Measurements from ENCODE around the gene DVL2. TPM values are rescaled to one million over a fixed set of nuclear protein-coding genes. Genes with fewer than 3 reads are reported as not detected.
"Not testable (repeated sequence)": the region's sequence is repeated elsewhere in the genome, so short reads cannot be mapped to it uniquely, and the experiment has no call there.

Gene DVL2
- total RNA-seq, 1 experiment from 2014 or later, result 45.3 TPM

DNA sequence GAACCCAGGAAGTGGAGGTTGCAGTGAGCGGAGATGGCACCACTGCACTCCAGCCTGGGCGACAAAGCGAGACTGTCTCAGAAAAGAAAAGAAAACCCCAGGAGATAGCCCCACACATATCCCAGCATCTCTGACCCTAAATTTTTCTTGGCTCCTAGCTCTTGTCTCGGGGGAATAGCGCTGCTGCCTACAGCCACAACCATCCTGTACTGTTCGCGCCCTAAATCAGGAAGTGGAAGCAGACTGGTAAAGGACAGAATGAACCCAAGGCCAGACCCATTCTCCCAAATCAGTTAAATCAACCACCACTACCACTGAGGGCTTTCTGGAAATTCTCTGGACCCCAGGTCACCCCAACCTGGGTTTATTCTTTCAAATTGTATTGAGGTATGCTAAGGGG lies 15.5 kb upstream of the DVL2 start:
- Histone ChIP-seq H3K27ac (no peak overlapping the region), H3K36me3 (peaks cover 42% of the 10 kb centered on the region), H3K4me1 (replicated peaks) (peaks cover 17% of the 10 kb centered on the region), H3K27me3 (replicated peaks) (no peaks in the 10 kb centered on the region), H3K9me3 (replicated peaks) (no peaks in the 10 kb centered on the region), H3K4me3 (peak overlapping the region; percentile 91)
- DNase-seq (ENCODE audit: low read depth in 1 of 2, low spot score in 2 of 2), result no peak

DNA sequence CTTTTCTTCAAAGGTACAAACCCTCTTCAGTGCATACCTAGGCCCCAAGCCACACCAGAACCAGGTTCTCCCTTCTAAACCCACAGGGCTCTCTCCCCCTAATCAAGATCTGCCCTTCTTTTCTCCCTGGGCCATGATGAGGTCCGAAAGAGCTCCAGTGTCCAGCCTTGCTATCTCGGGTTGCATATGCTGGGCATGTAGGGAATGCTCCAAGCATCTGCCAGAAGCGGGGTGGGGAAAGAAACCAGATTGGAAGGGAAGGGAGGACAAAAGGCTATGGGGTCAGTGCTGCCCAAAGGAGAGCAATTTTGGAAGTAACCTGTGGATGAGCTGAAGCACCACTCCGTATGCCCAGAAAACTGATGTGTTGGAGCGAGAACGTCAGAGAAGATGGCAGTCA lies 14.9 kb upstream of the DVL2 start:
- Histone ChIP-seq H3K9me3 (replicated peaks) (no peaks in the 10 kb centered on the region), H3K27ac (no peak overlapping the region), H3K4me1 (replicated peaks) (peaks cover 17% of the 10 kb centered on the region), H3K27me3 (replicated peaks) (no peaks in the 10 kb centered on the region), H3K4me3 (no peak overlapping the region), H3K36me3 (peaks cover 44% of the 10 kb centered on the region)
- DNase-seq (ENCODE audit: low read depth in 1 of 2, low spot score in 2 of 2), result no peak

DNA sequence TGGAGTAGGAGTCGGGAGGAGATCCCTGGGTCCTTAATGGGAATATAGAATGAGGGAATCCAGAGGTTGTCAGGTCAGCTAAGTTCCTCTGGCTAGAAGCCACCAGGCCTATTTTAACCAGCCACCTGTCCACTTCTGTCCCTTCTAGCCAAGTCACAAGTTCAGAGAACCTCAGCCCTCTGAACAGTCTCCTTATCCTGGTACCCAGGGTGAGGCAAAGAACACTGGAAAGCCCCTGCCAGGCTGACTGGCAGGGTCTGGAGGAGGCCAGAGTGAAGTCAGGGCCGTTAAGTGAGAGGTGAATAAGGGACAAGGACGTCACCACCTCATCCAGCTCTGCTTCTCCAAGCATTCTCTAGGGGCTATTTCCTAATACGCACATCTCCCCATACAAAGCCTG lies 14.5 kb upstream of the DVL2 start:
- Histone ChIP-seq H3K36me3 (peaks cover 44% of the 10 kb centered on the region), H3K4me1 (replicated peaks) (peaks cover 17% of the 10 kb centered on the region), H3K27me3 (replicated peaks) (no peaks in the 10 kb centered on the region), H3K27ac (no peak overlapping the region), H3K4me3 (no peak overlapping the region), H3K9me3 (replicated peaks) (no peaks in the 10 kb centered on the region)
- no peak for DNase-seq (ENCODE audit: low read depth in 1 of 2, low spot score in 2 of 2)

DNA sequence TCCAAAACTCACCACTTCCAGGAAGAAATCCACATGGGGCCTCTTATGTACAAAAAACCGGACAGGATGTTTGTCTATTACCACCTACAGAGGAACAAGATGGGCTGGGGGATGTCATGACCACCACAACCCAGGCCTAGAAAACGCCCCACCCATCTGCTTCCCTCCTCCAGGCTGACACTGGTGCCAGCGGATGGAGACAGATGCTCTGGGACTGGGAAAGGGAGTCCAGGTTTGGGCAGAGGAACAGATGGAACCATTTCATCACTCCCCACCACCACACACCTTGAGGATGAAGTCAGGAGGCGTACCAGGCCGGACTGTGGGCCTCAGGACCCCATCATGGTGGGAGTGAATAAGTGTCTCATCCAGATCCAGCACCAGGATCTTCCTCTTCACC lies 12.5 kb upstream of the DVL2 start:
- H3K36me3 ChIP-seq, result peaks cover 37% of the 10 kb centered on the region
- DNase-seq (ENCODE audit: low read depth in 1 of 2, low spot score in 2 of 2), result no peak
- no peaks in the 10 kb centered on the region for H3K27me3 ChIP-seq (replicated peaks)
- H3K9me3 ChIP-seq (replicated peaks), result no peaks in the 10 kb centered on the region
- no peak overlapping the region for H3K27ac ChIP-seq
- H3K4me1 ChIP-seq (replicated peaks), result peaks cover 16% of the 10 kb centered on the region
- H3K4me3 ChIP-seq, result no peak overlapping the region

DNA sequence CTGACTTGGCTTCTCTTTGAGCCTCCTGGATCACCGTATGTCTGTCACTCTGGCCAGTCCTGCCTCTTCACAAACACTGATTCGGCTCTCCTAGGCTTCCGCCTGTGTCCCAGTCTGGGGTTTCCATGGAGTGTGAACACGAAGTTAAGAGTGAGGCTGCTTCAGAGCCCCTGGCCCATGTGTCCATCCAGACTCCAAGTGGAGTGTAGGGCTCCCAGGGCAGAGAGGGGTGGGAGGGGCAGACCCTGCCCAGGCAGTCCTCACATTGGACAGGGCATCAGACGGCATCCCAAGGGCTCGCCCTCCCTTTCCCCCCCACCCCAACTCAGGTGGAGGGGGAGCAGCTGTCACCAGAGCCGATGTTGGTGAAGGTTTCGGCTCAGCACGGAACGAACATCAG lies 9.5 kb upstream of the DVL2 start:
- peaks cover 17% of the 10 kb centered on the region for H3K4me1 ChIP-seq (replicated peaks)
- not testable (repeated sequence) for H3K27me3 ChIP-seq (replicated peaks); H3K27ac ChIP-seq; H3K9me3 ChIP-seq (replicated peaks); DNase-seq (ENCODE audit: low read depth in 1 of 2, low spot score in 2 of 2); H3K4me3 ChIP-seq
- H3K36me3 ChIP-seq, result peaks cover 52% of the 10 kb centered on the region

DNA sequence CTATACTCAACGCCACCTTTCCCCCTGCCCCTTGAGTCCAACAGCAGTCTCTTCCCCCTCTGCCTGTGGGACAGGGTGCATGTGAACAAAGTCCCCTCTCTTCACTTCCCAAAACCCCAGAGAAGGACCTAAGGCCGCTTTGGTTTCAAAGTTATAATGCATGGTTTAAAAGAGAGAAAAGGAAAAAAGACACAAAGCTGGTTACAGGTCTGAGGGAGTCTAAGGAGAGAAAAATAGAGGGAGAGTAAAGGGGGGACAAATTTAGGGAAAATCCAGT lies 9.1 kb upstream of the DVL2 start:
- Histone ChIP-seq H3K4me3 (peak overlapping the region; percentile 64), H3K4me1 (replicated peaks) (peaks cover 17% of the 10 kb centered on the region), H3K27me3 (replicated peaks) (no peaks in the 10 kb centered on the region), H3K9me3 (replicated peaks) (no peaks in the 10 kb centered on the region), H3K27ac (peak overlapping the region; percentile 75; the same call in 1 of the 2 replicates), H3K36me3 (peaks cover 49% of the 10 kb centered on the region)
- no peak for DNase-seq (ENCODE audit: low read depth in 1 of 2, low spot score in 2 of 2)

DNA sequence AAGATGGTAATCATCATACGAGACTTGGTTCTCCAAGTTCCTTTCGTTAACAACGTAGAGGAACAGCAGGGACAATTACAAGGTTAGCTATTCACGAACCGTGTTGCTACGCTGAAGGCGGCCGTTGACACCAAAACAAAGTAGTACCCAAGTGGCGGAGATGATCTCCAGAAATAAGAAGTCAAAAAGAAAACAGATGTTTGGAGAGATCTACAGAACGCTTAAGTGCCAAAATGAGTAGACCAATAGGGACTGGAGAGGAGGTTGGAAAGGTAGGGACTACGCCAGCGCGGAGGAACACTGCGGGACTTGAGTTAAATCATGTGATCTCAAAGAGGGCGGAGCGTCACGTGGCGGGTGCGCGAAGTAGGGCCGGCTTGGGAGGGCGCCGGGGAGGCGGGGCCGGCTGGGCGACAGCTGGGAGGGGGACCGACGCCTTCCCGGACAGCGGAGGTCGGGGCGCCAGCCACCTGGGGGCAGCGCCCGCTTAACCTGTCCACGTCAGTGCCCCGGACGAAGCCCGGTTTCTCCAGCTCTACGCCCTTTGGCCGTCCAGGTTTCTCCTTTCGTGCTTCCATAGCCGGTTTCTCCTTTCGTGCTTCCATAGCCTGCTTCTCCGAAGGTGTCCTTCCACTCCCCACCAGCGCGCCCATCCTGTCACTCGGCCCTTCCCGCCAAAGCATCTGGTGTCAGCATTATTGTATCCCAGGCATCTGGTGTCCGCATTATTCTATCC lies 8.6 kb upstream of the DVL2 start:
- H3K36me3 ChIP-seq, result peaks cover 49% of the 10 kb centered on the region
- H3K9me3 ChIP-seq (replicated peaks), result no peaks in the 10 kb centered on the region
- H3K27ac ChIP-seq, result peak overlapping the region; percentile 75
- peaks cover 17% of the 10 kb centered on the region for H3K4me1 ChIP-seq (replicated peaks)
- H3K4me3 ChIP-seq, result peak overlapping the region; percentile 64
- H3K27me3 ChIP-seq (replicated peaks), result no peaks in the 10 kb centered on the region
- DNase-seq (ENCODE audit: low read depth in 1 of 2, low spot score in 2 of 2), result peak; percentile 92 to 98

DNA sequence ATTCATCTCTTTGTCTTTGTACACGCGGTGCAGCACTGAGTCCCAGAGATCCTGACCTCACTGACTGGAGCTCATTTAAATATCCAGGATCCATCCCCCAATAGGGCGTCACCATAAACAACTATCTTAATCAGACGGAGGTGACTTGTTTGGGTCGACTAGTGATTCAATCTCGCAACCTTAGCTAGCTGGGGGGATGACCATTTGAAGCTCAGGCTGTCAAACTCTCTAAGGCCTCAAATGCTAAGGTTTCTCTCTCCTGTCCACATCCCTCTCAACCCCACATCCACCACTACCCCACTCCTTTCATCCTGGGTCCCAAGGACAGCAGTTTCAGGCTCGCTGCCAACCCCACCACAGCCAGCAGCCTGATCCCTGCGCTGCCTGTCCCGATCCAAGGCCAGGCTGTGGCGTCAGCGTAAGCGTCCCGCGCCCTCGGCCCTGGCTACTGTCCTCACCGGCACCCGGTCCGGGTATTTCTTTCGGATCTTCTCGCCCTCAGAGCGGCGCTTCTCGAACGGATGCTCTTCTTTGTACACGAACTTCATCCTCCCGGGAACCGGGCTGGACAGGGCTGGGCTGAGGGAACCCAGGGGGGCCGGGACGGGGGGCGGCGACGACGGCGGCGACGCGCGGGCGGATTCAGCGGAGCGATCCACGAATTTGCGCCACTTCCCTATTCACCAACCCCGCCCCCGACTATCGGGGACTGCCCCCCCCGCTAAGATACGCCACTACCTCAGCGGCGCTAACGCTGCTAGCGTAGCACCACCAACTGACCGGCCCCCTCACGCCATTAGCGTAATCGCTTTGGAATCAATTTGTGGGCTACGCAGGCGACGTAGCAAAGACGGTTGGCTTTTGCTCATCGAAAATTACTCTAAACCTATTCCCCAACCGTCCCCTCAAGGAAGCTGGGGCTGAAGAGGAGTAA lies 7.7 kb upstream of the DVL2 start, which contains the start of gene GABARAP:
TSS of gene GABARAP (minus strand) at position 667 of the 934 bp plus-strand sequence. CDS start at position 548, 119 bp downstream.
- H3K9me3 ChIP-seq (replicated peaks), result no peaks in the 10 kb centered on the region
- no peaks in the 10 kb centered on the region for H3K27me3 ChIP-seq (replicated peaks)
- peaks cover 54% of the 10 kb centered on the region for H3K36me3 ChIP-seq
- H3K4me3 ChIP-seq, result peak within 1 kb of the TSS; percentile 64
- peak within 1 kb of the TSS; percentile 75 for H3K27ac ChIP-seq
- DNase-seq (ENCODE audit: low read depth in 1 of 2, low spot score in 2 of 2), result peak; percentile 89 to 95
- peaks cover 22% of the 10 kb centered on the region for H3K4me1 ChIP-seq (replicated peaks)

DNA sequence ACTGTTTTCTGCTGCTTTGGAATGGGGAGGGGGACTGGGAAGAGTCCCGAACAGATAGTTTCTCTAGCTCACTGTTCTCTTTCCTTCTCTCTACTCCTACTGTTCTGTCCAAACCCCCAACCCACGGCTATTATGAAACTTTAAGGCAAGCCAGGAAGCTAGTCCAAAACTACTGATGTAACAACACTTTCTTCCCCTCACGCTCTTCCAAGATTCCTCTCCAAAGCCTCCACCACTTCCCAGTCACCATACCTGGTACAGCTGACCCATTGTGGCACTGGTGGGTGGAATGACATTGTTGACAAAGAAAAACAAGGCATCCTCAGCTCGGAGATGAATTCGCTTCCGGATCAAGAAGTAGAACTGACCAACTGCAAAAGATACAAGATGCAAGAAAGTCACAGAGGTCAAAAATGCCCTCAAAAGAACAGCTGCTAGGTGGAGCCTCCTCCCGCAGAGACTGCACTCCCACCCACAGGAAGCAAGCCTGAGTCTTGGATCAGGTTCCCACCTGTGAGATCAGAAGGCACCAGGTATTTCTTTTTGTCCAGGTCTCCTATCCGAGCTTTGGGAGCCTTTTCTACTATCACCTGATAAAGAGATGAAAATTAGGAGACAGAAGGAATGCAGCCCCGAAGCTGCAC lies 6.9 kb upstream of the DVL2 start:
- Histone ChIP-seq H3K27me3 (replicated peaks) (no peaks in the 10 kb centered on the region), H3K27ac (no peak overlapping the region; the same call in 1 of the 2 replicates), H3K4me3 (peak overlapping the region; percentile 64), H3K9me3 (replicated peaks) (no peaks in the 10 kb centered on the region), H3K36me3 (peaks cover 54% of the 10 kb centered on the region), H3K4me1 (replicated peaks) (peaks cover 22% of the 10 kb centered on the region)
- no peak for DNase-seq (ENCODE audit: low read depth in 1 of 2, low spot score in 2 of 2)

DNA sequence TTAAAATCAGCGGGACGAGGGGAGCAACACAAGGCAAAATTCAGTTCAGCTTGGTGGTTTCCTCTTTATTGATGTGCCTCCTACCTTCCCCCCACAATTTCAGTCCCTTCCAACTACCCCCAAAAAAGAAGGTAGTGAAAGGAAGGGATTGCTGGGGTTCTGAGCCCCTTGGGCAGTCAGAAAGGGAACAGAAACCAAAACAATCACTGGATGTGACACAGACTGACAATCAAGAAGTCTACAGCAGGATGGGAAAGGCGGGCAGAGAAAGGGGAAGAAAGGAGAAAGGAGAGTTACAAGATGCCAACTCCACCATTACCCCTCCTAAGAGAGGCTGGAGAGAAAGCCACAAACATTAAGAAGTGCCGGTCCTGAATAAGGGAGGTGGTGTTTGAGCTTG lies 6.1 kb upstream of the DVL2 start:
- no peaks in the 10 kb centered on the region for H3K27me3 ChIP-seq (replicated peaks)
- H3K27ac ChIP-seq, result no peak overlapping the region

DNA sequence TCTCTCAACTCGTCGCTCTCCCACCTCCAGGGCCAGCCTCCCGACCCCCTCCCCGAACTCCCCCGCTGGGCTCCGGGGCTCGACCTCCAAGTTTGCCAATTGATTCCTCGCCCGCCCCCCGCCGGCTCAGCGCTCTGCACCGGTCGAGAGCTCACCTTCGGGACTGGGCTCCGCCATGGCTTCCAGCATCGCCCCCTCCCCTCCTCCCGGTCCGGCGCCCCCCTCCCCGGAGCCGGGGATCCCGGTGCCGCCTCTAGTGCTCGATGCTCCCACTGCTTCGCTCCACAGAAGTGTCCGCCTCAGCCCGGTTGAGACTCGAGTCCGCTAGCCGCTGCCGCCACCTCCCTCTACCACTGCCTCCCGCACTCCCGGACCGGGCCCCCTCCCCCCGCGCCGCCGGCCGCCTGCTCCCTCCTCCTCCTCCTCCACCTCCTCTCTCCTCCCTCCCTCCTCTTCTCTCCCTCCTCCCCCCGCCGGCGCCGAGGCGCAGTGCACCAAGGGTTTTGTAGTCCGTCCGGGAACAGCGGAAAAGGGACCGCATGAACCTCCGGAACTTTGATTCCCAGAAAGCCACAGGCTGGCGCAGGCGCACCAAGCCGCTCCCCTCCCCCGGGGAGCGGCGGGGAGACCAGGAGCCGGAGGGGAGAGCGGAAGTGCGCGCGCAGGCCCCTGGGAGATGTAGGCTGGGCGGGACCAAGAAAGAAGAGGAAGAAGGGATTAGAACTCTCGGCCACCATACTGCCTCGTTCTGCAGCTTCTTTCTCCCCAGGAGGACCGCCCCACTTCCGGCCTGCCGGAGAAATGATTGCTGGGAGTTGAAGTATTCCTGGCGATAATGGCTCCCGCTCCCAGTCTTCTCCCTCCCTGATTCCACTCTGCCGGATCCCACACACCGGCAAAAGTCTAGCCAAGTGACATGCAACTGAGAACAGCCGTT lies 5.0 kb upstream of the DVL2 start, which contains the start of gene PHF23:
TSS of gene PHF23 (minus strand) at position 367 of the 937 bp plus-strand sequence. CDS start at position 189, 178 bp downstream.
- Histone ChIP-seq H3K36me3 (peaks cover 58% of the 10 kb centered on the region), H3K27ac (no peak within 1 kb of the TSS), H3K9me3 (replicated peaks) (no peaks in the 10 kb centered on the region), H3K27me3 (replicated peaks) (no peaks in the 10 kb centered on the region), H3K4me1 (replicated peaks) (peaks cover 29% of the 10 kb centered on the region), H3K4me3 (peak within 1 kb of the TSS; percentile 60)
- DNase-seq (ENCODE audit: low read depth in 1 of 2, low spot score in 2 of 2), result peak; percentile 99 to 100

More for the DNA sequence above, 6.1 kb upstream of the DVL2 start:
- no peak overlapping the region for H3K4me3 ChIP-seq
- peaks cover 22% of the 10 kb centered on the region for H3K4me1 ChIP-seq (replicated peaks)
- peaks cover 55% of the 10 kb centered on the region for H3K36me3 ChIP-seq
- DNase-seq (ENCODE audit: low read depth in 1 of 2, low spot score in 2 of 2), result no peak
- H3K9me3 ChIP-seq (replicated peaks), result no peaks in the 10 kb centered on the region

DNA sequence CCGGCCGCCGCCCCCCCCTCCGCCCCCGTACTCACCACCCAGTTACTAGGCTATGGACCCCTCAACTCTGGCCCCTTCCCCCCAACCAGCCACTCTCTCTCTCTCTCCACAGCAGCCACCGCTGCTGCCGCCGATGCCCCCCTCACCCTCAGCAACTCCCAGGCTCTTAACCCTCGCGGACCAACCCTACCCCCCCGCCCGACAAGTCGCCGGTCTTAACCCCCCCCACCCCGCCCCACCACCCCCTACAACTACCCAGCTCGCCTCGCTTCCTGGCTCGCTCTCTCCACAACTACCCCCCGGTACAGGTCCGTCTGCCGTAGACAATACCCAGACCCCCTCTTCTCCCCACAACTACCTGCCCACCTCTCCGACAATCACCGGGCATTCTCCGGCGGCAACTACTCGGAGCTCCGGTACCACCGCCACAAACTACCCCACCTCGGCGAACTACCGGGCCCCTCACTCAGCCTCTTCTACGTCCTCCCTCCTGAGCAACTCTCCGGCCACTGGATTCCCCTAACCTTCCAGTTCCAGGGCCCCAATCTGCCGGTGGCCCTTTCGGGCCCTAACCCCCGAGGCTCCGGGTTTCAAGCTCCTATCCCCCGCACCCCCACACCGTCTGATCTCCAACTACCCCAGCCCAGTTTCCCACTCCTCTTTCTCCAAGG lies 4.2 kb upstream of the DVL2 start:
- peaks cover 56% of the 10 kb centered on the region for H3K36me3 ChIP-seq
- DNase-seq (ENCODE audit: low read depth in 1 of 2, low spot score in 2 of 2), result no peak
- H3K9me3 ChIP-seq (replicated peaks), result no peaks in the 10 kb centered on the region
- no peaks in the 10 kb centered on the region for H3K27me3 ChIP-seq (replicated peaks)
- H3K4me1 ChIP-seq (replicated peaks), result peaks cover 30% of the 10 kb centered on the region
- no peak overlapping the region for H3K27ac ChIP-seq
- peak overlapping the region; percentile 60 for H3K4me3 ChIP-seq
